ENCODE measurements around the gene CNDP1.

Gene CNDP1

GRCh38 chr18:74517236-74517630 lies 17.1 kb upstream of the CNDP1 start:
- no peak for TF ChIP-seq CTCF (IDR thresholded peaks at IDR 0.05; ENCODE audit: extremely low read depth, missing control alignments)

GRCh38 chr18:74518456-74519295 lies 15.6 kb upstream of the CNDP1 start:
- no peak for TF ChIP-seq CTCF (IDR thresholded peaks at IDR 0.05; ENCODE audit: extremely low read depth, missing control alignments)
- DNase-seq (ENCODE audit: low spot score), result no peak

More at GRCh38 chr18:74517236-74517630, 17.1 kb upstream of the CNDP1 start:
- DNase-seq (ENCODE audit: low spot score), result no peak

- DNase-seq (ENCODE audit: low spot score), result no peak
- TF ChIP-seq CTCF (IDR thresholded peaks at IDR 0.05; ENCODE audit: extremely low read depth, missing control alignments), result no peak
Measured at GRCh38 chr18:74519320-74520095, 14.8 kb upstream of the CNDP1 start.

- TF ChIP-seq CTCF (IDR thresholded peaks at IDR 0.05; ENCODE audit: extremely low read depth, missing control alignments), result no peak
- DNase-seq (ENCODE audit: low spot score), result no peak
Measured at GRCh38 chr18:74520096-74520833, 14.0 kb upstream of the CNDP1 start.

- DNase-seq (ENCODE audit: low spot score), result no peak
- TF ChIP-seq CTCF (IDR thresholded peaks at IDR 0.05; ENCODE audit: extremely low read depth, missing control alignments), result no peak
Measured at GRCh38 chr18:74521068-74521725, 13.1 kb upstream of the CNDP1 start.

- no peak for TF ChIP-seq CTCF (IDR thresholded peaks at IDR 0.05; ENCODE audit: extremely low read depth, missing control alignments)
- no peak for DNase-seq (ENCODE audit: low spot score)
Measured at GRCh38 chr18:74522635-74523548, 11.4 kb upstream of the CNDP1 start.
